Measurements from ENCODE around the gene LSR.

GRCh38 chr19:35206855-35207254 is 41.9 kb upstream of the LSR start:
- TF ChIP-seq CTCF (IDR thresholded peaks at IDR 0.05 in 4 of 5, conservative IDR thresholded peaks at IDR 0.05 in 1 of 5) (no peak), POLR2A (IDR thresholded peaks at IDR 0.05) (no peak)
